CD14-positive monocyte (primary cell): ENCODE measurements around the gene FAM177B. TPM values are rescaled to one million over a fixed set of nuclear protein-coding genes. Genes with fewer than 3 reads are reported as not detected.
"Not testable (repeated sequence)": the region's sequence is repeated elsewhere in the genome, so short reads cannot be mapped to it uniquely, and the experiment has no call there.

ENCODE experiments used
- DNase-seq, 3 donors: peaks; one replicate each; pipeline ENCODE4 v3.0.0-alpha.2; 2011 to 2022
- H2AFZ ChIP-seq: 2 replicates; pipeline ENCODE4 v1.6.0; 2012; ENCODE audit warnings: mild to moderate bottlenecking, low read depth, low read length, inconsistent platforms; ENCODE audit not compliant: insufficient read depth, poor library complexity, severe bottlenecking
- H3K27ac ChIP-seq, 2 donors: 1 replicate in 1 of 2; 2 replicates in 1 of 2; pipeline ENCODE4 v1.5.1; 2012 to 2013; ENCODE audit warnings: low read length in 2 of 2, control low read depth in 1 of 2, inconsistent platforms in 1 of 2, low read depth in 1 of 2, mild to moderate bottlenecking in 1 of 2
- H3K27me3 ChIP-seq, 2 donors: one replicate each; pipeline versions ENCODE4 v1.6.0 to v1.6.1; 2011 to 2013; ENCODE audit warnings: low read length in 2 of 2; ENCODE audit not compliant: control insufficient read depth in 2 of 2, insufficient read depth in 2 of 2
- H3K36me3 ChIP-seq, 2 donors: replicated peaks in 1 of 2; 1 replicate in 1 of 2; 2 replicates in 1 of 2; pipeline versions ENCODE4 v1.5.1 to v1.6.1; 2012 to 2013; ENCODE audit warnings: low read length in 2 of 2, control low read depth in 1 of 2, inconsistent platforms in 1 of 2, mild to moderate bottlenecking in 1 of 2; ENCODE audit not compliant: insufficient read depth in 2 of 2, control insufficient read depth in 1 of 2
- H3K4me1 ChIP-seq, 2 donors: 1 replicate in 1 of 2; 2 replicates in 1 of 2; pipeline versions ENCODE4 v1.5.1 to v1.6.1; 2012 to 2013; ENCODE audit warnings: low read length in 2 of 2, control low read depth in 1 of 2, inconsistent platforms in 1 of 2, mild to moderate bottlenecking in 1 of 2, moderate library complexity in 1 of 2; ENCODE audit not compliant: insufficient read depth in 2 of 2, control insufficient read depth in 1 of 2
- H3K4me2 ChIP-seq: replicated peaks from 2 replicates; pipeline ENCODE3; 2012; ENCODE audit warnings: low read length, moderate library complexity, mild to moderate bottlenecking; ENCODE audit not compliant: poor library complexity, severe bottlenecking; ENCODE audit errors: extremely low read depth
- H3K4me3 ChIP-seq, 3 experiments: fragments of 200-600 bp in 1 of 3; sonication (generic) in 1 of 3; replicated peaks in 1 of 3; 1 replicate in 2 of 3; 2 replicates in 1 of 3; pipeline ENCODE4 v1.5.1; 2011 to 2013; ENCODE audit warnings: low read length in 3 of 3, mild to moderate bottlenecking in 3 of 3, control low read depth in 2 of 3, low read depth in 2 of 3, inconsistent platforms in 1 of 3, moderate library complexity in 1 of 3
- H3K79me2 ChIP-seq: 2 replicates; pipeline ENCODE4 v1.6.0; 2012; ENCODE audit warnings: mild to moderate bottlenecking, control low read depth, inconsistent platforms, low read length, moderate library complexity; ENCODE audit not compliant: insufficient read depth
- H3K9ac ChIP-seq: 2 replicates; pipeline ENCODE4 v1.6.0; 2017; ENCODE audit warnings: low read length, mild to moderate bottlenecking; ENCODE audit not compliant: insufficient read depth, poor library complexity, severe bottlenecking
- H3K9me3 ChIP-seq, 2 donors: replicated peaks in 1 of 2; 1 replicate in 1 of 2; 2 replicates in 1 of 2; pipeline versions ENCODE4 v1.5.1 to v1.6.1; 2012 to 2013; ENCODE audit warnings: low read length in 2 of 2, control low read depth in 1 of 2; ENCODE audit not compliant: control insufficient read depth in 1 of 2, insufficient read depth in 1 of 2
- H4K20me1 ChIP-seq: 2 replicates; pipeline ENCODE4 v1.6.0; 2012; ENCODE audit warnings: mild to moderate bottlenecking, low read length, control low read depth, moderate library complexity; ENCODE audit not compliant: insufficient read depth
- H3K27ac Mint-ChIP-seq, 7 donors: one replicate each; pipeline ENCODE4 v1.8.0; 2020; ENCODE audit warnings: mild to moderate bottlenecking in 7 of 7, mixed read lengths in 7 of 7, moderate library complexity in 6 of 7, inconsistent platforms in 2 of 7
- H3K27me3 Mint-ChIP-seq, 3 donors: one replicate each; pipeline ENCODE4 v1.8.0; 2021 to 2022; ENCODE audit warnings: low read depth in 3 of 3, mild to moderate bottlenecking in 3 of 3, mixed read lengths in 3 of 3, moderate library complexity in 3 of 3, inconsistent platforms in 1 of 3
- H3K36me3 Mint-ChIP-seq, 2 donors: one replicate each; pipeline ENCODE4 v1.8.0; 2020; ENCODE audit warnings: mixed read lengths in 2 of 2, inconsistent platforms in 1 of 2, mild to moderate bottlenecking in 1 of 2
- H3K4me1 Mint-ChIP-seq: one replicate; pipeline ENCODE4 v1.8.0; 2020; ENCODE audit warnings: mild to moderate bottlenecking, mixed read lengths
- H3K4me3 Mint-ChIP-seq, 2 donors: one replicate each; pipeline ENCODE4 v1.8.0; 2020; ENCODE audit warnings: mild to moderate bottlenecking in 2 of 2, mixed read lengths in 2 of 2, moderate library complexity in 1 of 2
- H3K9me3 Mint-ChIP-seq, 7 donors: one replicate each; pipeline ENCODE4 v1.8.0; 2020 to 2022; ENCODE audit warnings: mixed read lengths in 7 of 7, mild to moderate bottlenecking in 6 of 7, moderate library complexity in 6 of 7, inconsistent platforms in 2 of 7
- CTCF ChIP-seq: fragments of 200-600 bp; IDR thresholded peaks from one replicate; pipeline ENCODE4 v1.8.0; 2022; ENCODE audit warnings: antibody characterized with exemption, mild to moderate bottlenecking
- WGBS: methylation state at CpG from one replicate; pipeline ENCODE4 v1.1.5; 2013; ENCODE audit warnings: missing lambda C conversion rate; ENCODE audit not compliant: insufficient coverage; 5-methylcytosine and 5-hydroxymethylcytosine counted together
- intact Hi-C, 2 donors: fragments of 100-400 bp; cut with micrococcal nuclease; formaldehyde crosslinking; loops; one replicate each; pipeline versions ENCODE4 v1.15.0 to v1.15.1; 2023
- polyA plus RNA-seq, 3 donors: library from polyadenylated mRNA; depleted of rRNA in 1 of 3; unstranded in 2 of 3; stranded (reverse) in 1 of 3; fragments of 300-500 nt in 2 of 3; fragments of >200 nt in 1 of 3; fragmentation: Illumina TruSeq in 2 of 3; gene quantifications; 1 replicate in 2 of 3; 2 replicates in 1 of 3; pipeline ENCODE4 v1.2.3, GENCODE V29; 2012 to 2021

Gene FAM177B
- polyA plus RNA-seq, 3 donors = not detected

GRCh38 chr1:222761083-222761482 is 24.1 kb downstream of the FAM177B start:
- DNase-seq = no peak
- Histone ChIP-seq H3K9me3 (no peaks in the 10 kb centered on the region), H3K4me1 (peaks cover 0 to 3% of the 10 kb centered on the region in 2 donors), H4K20me1 (no peaks in the 10 kb centered on the region), H2AFZ (no peak overlapping the region), H3K9ac (no peak overlapping the region), H3K36me3 (no peaks in the 10 kb centered on the region), H3K4me2 (no peak overlapping the region), H3K79me2 (no peaks in the 10 kb centered on the region), H3K27me3 (no peaks in the 10 kb centered on the region), H3K4me3 (no peak overlapping the region), H3K27ac (no peak overlapping the region)
- peaks cover 0 to 1% (median 0%) of the 10 kb centered on the region in 3 donors for H3K27me3 Mint-ChIP-seq
- WGBS = 100% methylated on average over 1 of the region's 1 CpG
- H3K9me3 Mint-ChIP-seq = peaks cover 0 to 7% (median 3%) of the 10 kb centered on the region in 7 donors
- TF ChIP-seq CTCF = no peak
- no peak overlapping the region for H3K27ac Mint-ChIP-seq
- H3K4me3 Mint-ChIP-seq = no peak overlapping the region
- peaks cover 7% of the 10 kb centered on the region for H3K4me1 Mint-ChIP-seq
- intact Hi-C loops = no loop called here
- no peaks in the 10 kb centered on the region for H3K36me3 Mint-ChIP-seq

- H2AFZ ChIP-seq, H3K4me1 Mint-ChIP-seq, intact Hi-C loops, H3K27me3 ChIP-seq, H4K20me1 ChIP-seq, H3K4me1 ChIP-seq, H3K36me3 Mint-ChIP-seq, H3K9ac ChIP-seq, H3K9me3 ChIP-seq, H3K4me2 ChIP-seq, H3K9me3 Mint-ChIP-seq, H3K79me2 ChIP-seq, DNase-seq, H3K4me3 Mint-ChIP-seq, H3K27ac Mint-ChIP-seq, H3K27me3 Mint-ChIP-seq, H3K27ac ChIP-seq, H3K36me3 ChIP-seq, H3K4me3 ChIP-seq: not testable (repeated sequence)
- WGBS = no CpG with 5 or more reads among the region's 4 CpGs
These were observed 25.2 kb downstream of the FAM177B start for GRCh38 chr1:222762178-222762577.
